Effector memory CD4-positive, alpha-beta T cell (primary cell): ENCODE data around the gene DCTN2.
"Not testable (repeated sequence)": the region's sequence is repeated elsewhere in the genome, so short reads cannot be mapped to it uniquely, and the experiment has no call there.

ENCODE experiments used
- DNase-seq, 3 donors: peaks; one replicate each; pipeline ENCODE4 v3.0.0-alpha.2; 2020
- H3K27ac ChIP-seq: 2 replicates; pipeline ENCODE4 v1.7.0; 2013; ENCODE audit warnings: mild to moderate bottlenecking, low read length, moderate library complexity; ENCODE audit not compliant: insufficient read depth, poor library complexity, severe bottlenecking
- H3K27me3 ChIP-seq: replicated peaks from 2 replicates; pipeline ENCODE4 v1.7.0; 2013; ENCODE audit warnings: mild to moderate bottlenecking, low read length; ENCODE audit not compliant: insufficient read depth, control insufficient read depth, poor library complexity, severe bottlenecking
- H3K36me3 ChIP-seq: 2 replicates; pipeline ENCODE4 v1.7.0; 2013; ENCODE audit warnings: mild to moderate bottlenecking, low read length, moderate library complexity; ENCODE audit not compliant: control insufficient read depth, insufficient read depth
- H3K4me1 ChIP-seq: 2 replicates; pipeline ENCODE4 v1.7.0; 2013; ENCODE audit warnings: low read length, mild to moderate bottlenecking; ENCODE audit not compliant: control insufficient read depth, insufficient read depth, poor library complexity, severe bottlenecking
- H3K4me3 ChIP-seq: 2 replicates; pipeline ENCODE4 v1.7.0; 2013; ENCODE audit warnings: low read length, low read depth, mild to moderate bottlenecking; ENCODE audit not compliant: insufficient read depth, poor library complexity, severe bottlenecking
- H3K9me3 ChIP-seq: 2 replicates; pipeline ENCODE4 v1.7.0; 2013; ENCODE audit warnings: mild to moderate bottlenecking, low read length, moderate library complexity; ENCODE audit not compliant: control insufficient read depth

Gene DCTN2

DNA sequence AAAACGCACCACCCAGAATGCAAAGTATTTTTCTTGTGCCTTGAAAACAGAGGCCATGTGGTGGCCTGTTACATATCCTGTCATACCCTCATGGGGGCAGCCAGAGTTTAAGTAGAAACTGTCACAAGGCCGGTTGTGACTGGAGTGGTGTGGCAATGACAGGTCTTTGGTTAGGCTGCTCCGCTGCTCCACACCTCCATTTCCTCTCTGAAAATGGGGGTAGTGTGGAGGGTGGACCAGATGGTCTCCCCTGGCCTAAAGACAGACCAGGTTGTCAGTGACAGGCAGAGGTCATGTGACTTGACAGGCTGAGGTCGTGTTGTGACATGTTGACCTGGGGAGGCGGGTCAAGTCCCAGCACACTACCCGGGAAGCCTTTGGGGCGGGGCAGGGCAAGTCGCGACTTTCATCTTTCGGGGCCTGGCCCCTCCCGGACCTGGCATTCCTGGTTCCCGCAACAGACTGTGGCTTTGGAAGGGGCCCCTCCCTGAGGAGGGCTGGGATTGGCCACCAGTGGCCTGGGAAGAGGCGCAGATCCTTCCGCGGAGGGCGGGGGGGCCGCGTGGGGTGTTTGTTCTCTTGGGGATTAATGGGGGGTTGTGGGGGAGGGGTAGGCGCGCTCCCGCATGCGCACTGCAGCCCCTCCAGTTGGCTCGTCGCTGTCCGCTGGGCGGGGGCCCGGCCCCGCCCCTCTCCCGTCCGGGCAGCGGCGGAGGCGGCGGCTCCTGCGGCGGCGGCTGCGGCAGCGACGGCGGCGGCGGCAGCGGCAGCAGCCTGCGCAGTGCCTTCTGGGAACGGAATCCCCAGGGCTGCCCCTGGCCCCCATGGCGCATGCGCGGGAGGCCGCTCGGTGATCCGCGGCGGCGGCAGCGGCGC is 24.7 kb downstream of the DCTN2 start, which contains the start of gene MBD6:
Gene MBD6, plus strand, starts transcription at position 814 of the 876 bp plus-strand sequence. CDS start 1,480 bp downstream, outside the sequence.
- Histone ChIP-seq H3K27me3 (no peaks in the 10 kb centered on the region), H3K4me3 (peak within 1 kb of the TSS; percentile 44), H3K36me3 (peaks cover 25% of the 10 kb centered on the region), H3K9me3 (no peaks in the 10 kb centered on the region), H3K27ac (peak within 1 kb of the TSS; percentile 89), H3K4me1 (peaks cover 39% of the 10 kb centered on the region)
- DNase-seq: peak; percentile 83 to 92 (median 88)

DNA sequence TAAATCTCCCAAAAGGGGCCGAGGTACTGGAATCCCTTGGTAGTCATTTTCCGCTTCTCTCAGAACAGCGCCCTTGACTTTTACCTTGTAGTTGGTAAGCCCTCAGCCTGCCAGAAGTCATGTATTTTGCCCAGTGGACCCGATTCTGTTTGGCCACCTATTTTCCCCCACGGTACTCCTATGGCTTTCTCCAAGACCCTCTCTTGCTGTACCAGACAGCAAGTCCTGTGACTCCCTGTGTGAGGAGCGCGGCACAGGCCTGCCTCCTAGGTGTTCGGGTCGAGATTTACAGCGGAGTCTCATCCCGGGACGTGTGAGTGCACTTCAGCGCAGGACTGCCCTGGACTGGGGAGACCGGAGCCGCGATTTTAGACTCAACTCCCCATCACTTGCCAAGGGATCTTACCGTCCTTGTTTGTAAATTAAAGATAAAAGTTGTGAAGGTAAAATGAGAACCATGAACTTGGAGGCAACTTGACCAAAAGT is 25.4 kb downstream of the DCTN2 start:
- Histone ChIP-seq H3K27me3 (no peaks in the 10 kb centered on the region), H3K4me1 (peaks cover 39% of the 10 kb centered on the region), H3K4me3 (peak overlapping the region; percentile 41), H3K9me3 (no peaks in the 10 kb centered on the region), H3K36me3 (peaks cover 25% of the 10 kb centered on the region), H3K27ac (peak overlapping the region; percentile 89)
- no peak for DNase-seq

DNA sequence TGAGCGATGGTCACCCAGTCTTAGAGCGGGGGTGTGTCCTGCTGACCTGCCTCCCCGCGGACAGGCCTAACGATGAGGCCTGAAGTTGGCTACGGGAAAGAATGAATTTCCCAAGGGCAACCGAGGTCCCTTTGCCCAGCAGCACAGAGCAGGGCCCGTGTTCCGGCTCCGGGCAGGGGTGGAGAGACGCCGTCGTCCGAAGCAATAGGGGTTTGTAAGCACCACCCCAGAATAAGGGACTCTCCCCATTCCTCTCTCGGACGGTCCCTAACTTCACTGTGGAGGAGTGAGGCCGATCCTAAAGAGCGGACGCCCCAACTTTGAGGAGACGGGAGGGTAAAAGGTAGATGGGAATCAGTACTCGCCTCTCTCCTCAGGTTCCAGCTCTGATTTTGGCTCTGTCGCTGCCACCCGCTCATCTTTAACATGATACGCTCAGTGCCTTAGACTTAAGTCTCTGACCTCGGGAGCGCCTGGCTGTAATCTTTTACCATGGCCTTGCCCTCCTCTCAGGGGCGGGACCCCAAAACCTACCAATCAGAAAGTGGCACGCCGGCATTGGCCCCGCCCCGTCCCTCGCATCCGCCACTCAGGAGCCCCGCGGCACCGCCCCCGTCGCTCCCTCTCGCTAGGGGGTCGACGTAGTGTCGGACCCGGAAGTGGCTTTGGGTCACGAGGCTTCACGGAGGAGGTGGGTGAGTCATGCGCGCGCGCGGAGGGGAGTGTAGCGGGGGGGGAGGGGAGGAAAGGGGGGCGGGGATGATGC is 26.8 kb downstream of the DCTN2 start, which contains the start of gene DDIT3:
Gene DDIT3, minus strand, starts transcription at position 462 of the 766 bp plus-strand sequence. CDS start 3,108 bp downstream, outside the sequence.
- Histone ChIP-seq H3K27ac (peak within 1 kb of the TSS; percentile 95), H3K27me3 (no peaks in the 10 kb centered on the region), H3K36me3 (peaks cover 27% of the 10 kb centered on the region), H3K9me3 (no peaks in the 10 kb centered on the region), H3K4me1 (peaks cover 39% of the 10 kb centered on the region), H3K4me3 (peak within 1 kb of the TSS; percentile 71)
- peak; percentile 99 to 100 (median 100) for DNase-seq

DNA sequence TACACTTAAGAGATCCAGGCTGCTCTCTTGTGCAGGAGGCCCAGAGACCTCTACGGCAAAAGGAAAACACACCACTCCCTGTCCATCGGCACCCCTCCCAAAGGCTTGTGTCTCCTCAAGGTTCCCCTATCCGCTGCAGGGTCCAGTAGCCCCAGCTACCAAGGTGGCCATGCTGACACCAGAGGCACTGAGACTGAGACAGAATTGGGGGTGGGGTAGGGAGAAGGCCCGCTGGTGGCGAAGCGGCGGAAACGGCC is 27.3 kb downstream of the DCTN2 start:
- Histone ChIP-seq H3K9me3 (no peaks in the 10 kb centered on the region), H3K4me1 (peaks cover 39% of the 10 kb centered on the region), H3K4me3 (peak overlapping the region; percentile 71), H3K36me3 (peaks cover 28% of the 10 kb centered on the region), H3K27ac (peak overlapping the region; percentile 95), H3K27me3 (no peaks in the 10 kb centered on the region)
- peak in 1 of 3 donors; percentile 15 for DNase-seq

DNA sequence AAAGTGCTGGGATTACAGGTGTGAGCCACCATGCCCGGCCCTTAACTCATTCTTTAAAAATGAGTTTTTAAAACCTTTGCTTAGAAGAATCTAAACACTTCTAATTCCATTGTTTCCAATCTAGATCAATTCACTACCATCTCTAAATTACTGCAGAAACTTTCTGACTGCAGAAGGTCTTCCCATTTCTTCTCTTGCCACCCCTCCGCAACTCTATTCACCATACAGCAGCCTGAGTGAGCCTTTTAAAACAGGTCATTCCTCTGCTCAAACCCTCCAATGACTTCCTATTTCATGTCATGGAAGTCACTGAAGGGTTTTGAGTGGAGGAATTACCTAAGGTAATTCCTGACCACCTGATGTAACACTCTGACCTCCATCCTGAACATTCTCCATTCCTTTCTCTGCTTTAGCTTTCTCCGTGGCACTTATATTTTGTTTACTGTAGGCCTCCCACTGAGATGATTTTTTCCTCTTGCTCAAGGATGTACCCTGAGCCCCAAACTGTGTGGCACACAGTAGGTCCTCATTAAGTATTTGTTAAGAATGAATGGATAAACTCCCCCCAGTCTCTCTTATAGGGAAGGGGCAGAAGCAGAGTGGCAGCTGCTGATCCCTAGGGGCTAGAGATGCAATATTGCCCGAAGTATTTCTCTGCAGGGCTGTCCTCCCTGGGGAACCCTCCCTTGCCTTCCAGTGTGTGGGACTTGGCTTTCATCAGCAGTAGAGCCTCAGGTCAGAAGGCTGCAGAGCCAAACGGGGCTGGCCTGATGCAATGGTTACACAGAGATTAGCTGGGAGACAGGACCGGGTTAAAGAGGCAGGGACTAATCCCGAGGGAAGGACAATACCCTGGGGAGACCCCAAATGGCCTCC is 27.8 kb downstream of the DCTN2 start:
- H3K27ac ChIP-seq: peak overlapping the region; percentile 95
- peak overlapping the region; percentile 71 for H3K4me3 ChIP-seq
- H3K27me3 ChIP-seq: no peaks in the 10 kb centered on the region
- peaks cover 35% of the 10 kb centered on the region for H3K4me1 ChIP-seq
- DNase-seq: no peak
- H3K36me3 ChIP-seq: peaks cover 34% of the 10 kb centered on the region
- H3K9me3 ChIP-seq: no peaks in the 10 kb centered on the region

DNA sequence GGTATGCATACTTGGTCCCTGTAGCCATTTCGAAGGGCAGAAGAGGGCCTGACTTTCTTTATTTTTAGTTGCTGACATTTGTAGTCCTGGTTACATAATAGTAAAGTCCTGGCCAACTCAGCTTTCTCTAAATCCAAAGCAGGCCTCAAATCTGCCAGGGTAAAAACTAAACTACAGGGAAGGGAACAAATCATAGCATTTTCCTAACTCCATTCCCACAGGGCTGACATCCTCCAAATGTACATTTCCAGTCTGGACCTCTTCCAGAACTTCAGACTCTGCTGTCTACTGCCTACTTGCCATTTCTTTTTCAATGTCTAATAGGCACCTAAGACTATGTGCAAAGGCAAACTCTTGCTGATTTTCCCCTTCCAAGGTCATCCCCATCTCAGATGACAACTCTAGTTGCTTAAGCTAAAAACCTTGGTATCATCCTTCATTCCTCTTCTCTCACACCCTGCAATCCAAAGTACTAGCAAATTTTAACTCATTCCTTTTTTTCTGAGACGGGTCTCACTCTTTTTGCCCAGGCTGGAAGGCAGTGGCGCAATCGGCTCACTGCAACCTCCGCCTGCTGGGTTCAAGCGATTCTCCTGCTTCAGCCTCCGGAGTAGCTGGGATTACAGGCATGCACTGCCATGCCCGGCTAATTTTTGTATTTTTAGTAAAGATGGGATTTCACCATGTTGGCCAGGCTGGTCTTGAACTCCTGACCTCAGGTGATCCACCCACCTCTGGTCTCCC is 28.6 kb downstream of the DCTN2 start:
- DNase-seq: no peak
- Histone ChIP-seq H3K36me3 (peaks cover 38% of the 10 kb centered on the region), H3K27ac (peak overlapping the region; percentile 95), H3K4me3 (no peak overlapping the region), H3K4me1 (peaks cover 27% of the 10 kb centered on the region), H3K9me3 (no peaks in the 10 kb centered on the region), H3K27me3 (no peaks in the 10 kb centered on the region)

DNA sequence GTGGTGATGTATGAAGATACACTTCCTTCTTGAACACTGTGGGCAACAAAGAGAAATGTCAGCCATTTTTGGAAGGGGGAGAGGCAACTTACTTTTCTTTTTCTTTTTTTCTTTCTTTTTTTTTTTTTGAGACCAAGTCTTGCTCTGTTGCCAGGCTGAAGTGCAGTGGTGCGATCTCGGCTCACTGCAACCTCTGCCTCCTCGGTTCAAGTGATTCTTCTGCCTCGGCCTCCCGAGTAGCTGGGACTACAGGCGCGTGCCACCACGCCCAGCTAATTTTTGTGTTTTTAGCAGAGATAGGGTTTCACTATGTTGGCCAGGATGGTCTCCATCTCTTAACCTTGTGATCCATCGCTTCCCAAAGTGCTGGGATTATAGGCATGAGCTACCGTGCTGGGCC is 29.3 kb downstream of the DCTN2 start:
- H3K27ac ChIP-seq: not testable (repeated sequence)

DNA sequence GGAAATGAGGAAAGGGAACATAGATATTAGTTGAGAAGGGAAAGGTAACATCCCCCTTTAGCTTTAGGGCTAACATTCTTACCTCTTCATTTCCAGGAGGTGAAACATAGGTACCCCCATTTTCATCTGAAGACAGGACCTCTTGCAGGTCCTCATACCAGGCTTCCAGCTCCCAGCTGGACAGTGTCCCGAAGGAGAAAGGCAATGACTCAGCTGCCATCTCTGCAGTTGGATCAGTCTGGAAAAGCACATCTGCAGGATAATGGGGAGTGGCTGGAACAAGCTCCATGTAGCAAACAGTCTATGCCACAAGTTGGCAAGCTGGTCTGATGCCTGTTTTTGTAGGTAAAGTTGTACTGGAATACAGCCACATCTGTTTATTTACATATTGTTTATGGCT is 29.8 kb downstream of the DCTN2 start:
- Histone ChIP-seq H3K27me3 (no peaks in the 10 kb centered on the region), H3K36me3 (peaks cover 49% of the 10 kb centered on the region), H3K27ac (no peak overlapping the region), H3K4me1 (peaks cover 24% of the 10 kb centered on the region), H3K9me3 (no peaks in the 10 kb centered on the region), H3K4me3 (no peak overlapping the region)
- DNase-seq: no peak

More for the DNA sequence above, 29.3 kb downstream of the DCTN2 start:
- H3K36me3 ChIP-seq: peaks cover 44% of the 10 kb centered on the region
- not testable (repeated sequence) for H3K4me3 ChIP-seq, H3K9me3 ChIP-seq, H3K27me3 ChIP-seq, DNase-seq
- peaks cover 26% of the 10 kb centered on the region for H3K4me1 ChIP-seq

DNA sequence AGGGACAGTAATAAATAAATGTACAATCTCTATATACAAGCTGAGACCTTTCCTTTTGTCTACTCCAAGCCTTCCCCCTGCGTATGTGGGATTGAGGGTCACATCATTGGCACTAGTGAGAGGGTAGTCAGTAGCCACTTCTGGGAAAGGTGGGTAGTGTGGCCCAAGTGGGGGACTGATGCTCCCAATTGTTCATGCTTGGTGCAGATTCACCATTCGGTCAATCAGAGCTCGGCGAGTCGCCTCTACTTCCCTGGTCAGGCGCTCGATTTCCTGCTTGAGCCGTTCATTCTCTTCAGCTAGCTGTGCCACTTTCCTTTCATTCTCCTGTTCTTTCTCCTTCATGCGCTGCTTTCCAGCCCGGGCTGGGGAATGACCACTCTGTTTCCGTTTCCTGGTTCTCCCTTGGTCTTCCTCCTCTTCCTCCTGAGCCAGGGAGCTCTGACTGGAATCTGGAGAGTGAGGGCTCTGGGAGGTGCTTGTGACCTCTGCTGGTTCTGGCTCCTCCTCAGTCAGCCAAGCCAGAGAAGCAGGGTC is 30.3 kb downstream of the DCTN2 start:
- Histone ChIP-seq H3K27me3 (no peaks in the 10 kb centered on the region), H3K36me3 (peaks cover 54% of the 10 kb centered on the region), H3K4me1 (peaks cover 18% of the 10 kb centered on the region), H3K4me3 (no peak overlapping the region), H3K9me3 (no peaks in the 10 kb centered on the region), H3K27ac (no peak overlapping the region)
- DNase-seq: no peak
